Measurements from ENCODE around the gene CCDC93. TPM values are rescaled to one million over a fixed set of nuclear protein-coding genes. Genes with fewer than 3 reads are reported as not detected.

CCDC93 gene
- total RNA-seq, 3 donors from 2014 or later, result 25.6 to 33.1 (median 32.9) TPM

DNA sequence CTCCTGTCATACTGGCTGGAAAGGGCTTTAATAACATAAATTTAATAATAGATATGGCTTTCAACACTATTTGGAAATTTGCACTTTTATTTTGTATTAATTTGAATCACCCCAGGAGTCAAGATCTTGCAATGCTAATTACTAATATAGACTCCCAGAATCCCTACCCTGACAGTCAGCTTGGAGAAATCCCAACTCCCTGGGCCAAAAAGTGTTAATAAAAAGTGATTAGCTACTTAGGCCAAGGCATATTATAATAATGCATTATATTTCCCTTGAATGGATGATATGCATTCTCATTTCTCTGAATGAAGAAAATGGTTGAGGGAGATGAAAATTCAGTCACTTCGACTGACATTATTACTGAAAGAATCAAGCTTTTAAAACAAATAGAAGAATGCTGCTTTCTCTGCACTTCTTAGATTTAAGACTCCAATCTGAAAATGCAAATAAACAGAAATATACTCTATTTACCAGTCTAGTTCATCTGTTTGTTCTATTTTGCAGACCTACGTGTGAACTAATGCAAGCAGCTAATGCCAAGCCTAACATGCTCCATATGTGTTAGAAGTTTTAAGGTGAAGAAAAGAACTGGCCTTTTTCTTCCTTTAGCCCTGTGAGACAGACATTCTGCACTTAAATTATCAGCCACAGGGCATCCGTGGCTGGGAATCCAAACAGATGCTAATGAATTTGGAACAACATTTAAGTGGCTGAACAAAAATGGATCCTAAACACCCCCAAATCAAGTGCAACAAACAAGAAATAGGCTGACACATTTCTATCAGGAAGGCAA lies 40.5 kb upstream of the CCDC93 start:
- Histone ChIP-seq H3K36me3 (no peaks in the 10 kb centered on the region), H3K27me3 (peaks cover 0 to 9% of the 10 kb centered on the region in 2 donors), H3K27ac (no peak overlapping the region), H3K4me1 (no peaks in the 10 kb centered on the region), H3K4me3 (no peak overlapping the region), H3K9me3 (no peaks in the 10 kb centered on the region)
- no peak for DNase-seq (ENCODE audit: low spot score in 2 of 2)
- TF ChIP-seq POLR2A (IDR thresholded peaks at IDR 0.05) (no peak), POLR2AphosphoS5 (IDR thresholded peaks at IDR 0.05) (no peak)
- TF ChIP-seq, protein P1, sequence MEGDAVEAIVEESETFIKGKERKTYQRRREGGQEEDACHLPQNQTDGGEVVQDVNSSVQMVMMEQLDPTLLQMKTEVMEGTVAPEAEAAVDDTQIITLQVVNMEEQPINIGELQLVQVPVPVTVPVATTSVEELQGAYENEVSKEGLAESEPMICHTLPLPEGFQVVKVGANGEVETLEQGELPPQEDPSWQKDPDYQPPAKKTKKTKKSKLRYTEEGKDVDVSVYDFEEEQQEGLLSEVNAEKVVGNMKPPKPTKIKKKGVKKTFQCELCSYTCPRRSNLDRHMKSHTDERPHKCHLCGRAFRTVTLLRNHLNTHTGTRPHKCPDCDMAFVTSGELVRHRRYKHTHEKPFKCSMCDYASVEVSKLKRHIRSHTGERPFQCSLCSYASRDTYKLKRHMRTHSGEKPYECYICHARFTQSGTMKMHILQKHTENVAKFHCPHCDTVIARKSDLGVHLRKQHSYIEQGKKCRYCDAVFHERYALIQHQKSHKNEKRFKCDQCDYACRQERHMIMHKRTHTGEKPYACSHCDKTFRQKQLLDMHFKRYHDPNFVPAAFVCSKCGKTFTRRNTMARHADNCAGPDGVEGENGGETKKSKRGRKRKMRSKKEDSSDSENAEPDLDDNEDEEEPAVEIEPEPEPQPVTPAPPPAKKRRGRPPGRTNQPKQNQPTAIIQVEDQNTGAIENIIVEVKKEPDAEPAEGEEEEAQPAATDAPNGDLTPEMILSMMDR (IDR thresholded peaks at IDR 0.05), result no peak
- intact Hi-C loops (cut with DNase I; ENCODE audit: low total_unique reads), result no loop called here

DNA sequence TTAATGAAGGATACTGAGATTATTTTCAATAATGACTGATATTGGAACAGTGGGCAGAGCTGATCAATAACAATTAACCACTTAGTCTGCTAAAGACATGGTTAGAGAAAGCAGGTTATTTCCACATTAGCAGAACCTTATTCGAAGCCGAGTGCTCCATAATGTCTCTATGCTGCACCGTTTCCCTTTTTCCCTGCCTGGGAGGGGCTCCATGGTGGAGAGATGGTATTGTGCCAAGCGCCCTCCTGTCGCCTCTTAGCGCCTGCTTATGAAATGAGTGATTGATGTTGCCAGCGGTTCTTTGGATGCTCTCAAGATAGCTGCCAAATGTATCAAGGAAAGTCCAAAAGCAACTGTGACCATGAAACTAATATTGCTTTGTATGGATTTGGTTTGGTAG lies 39.8 kb upstream of the CCDC93 start:
- H3K4me3 ChIP-seq, result no peak overlapping the region
- H3K4me1 ChIP-seq, result no peaks in the 10 kb centered on the region
- no peak for TF ChIP-seq POLR2A (IDR thresholded peaks at IDR 0.05)
- intact Hi-C loops (cut with DNase I; ENCODE audit: low total_unique reads), result no loop called here
- no peaks in the 10 kb centered on the region for H3K9me3 ChIP-seq
- DNase-seq (ENCODE audit: low spot score in 2 of 2), result no peak
- no peak overlapping the region for H3K27ac ChIP-seq
- H3K27me3 ChIP-seq, result peaks cover 0 to 9% of the 10 kb centered on the region in 2 donors
- H3K36me3 ChIP-seq, result no peaks in the 10 kb centered on the region

DNA sequence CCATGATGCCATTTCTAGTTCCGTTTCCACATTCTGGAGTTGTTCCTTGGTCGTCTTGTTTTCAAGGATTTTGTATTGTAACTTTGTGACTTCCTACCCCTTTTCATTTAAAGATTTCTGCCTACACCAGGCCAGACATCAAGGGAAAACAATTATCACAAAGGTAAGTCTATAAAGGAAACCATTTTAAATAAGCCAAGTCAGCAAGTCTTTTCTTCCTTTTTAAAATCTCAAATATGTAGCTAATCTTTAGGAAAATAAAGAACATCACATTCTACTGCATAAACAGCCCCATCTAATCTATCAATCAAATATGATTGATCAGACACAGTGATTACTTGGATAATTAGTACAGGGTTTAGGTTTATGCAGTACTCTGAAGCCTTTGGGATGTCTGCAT lies 38.6 kb upstream of the CCDC93 start:
- DNase-seq (ENCODE audit: low spot score in 2 of 2), result no peak
- H3K36me3 ChIP-seq, result no peaks in the 10 kb centered on the region
- H3K4me1 ChIP-seq, result no peaks in the 10 kb centered on the region
- peaks cover 0 to 9% of the 10 kb centered on the region in 2 donors for H3K27me3 ChIP-seq
- intact Hi-C loops (cut with DNase I; ENCODE audit: low total_unique reads), result no loop called here
- no peak for TF ChIP-seq POLR2A (IDR thresholded peaks at IDR 0.05)
- TF ChIP-seq, protein P1 (IDR thresholded peaks at IDR 0.05), result no peak
- TF ChIP-seq POLR2AphosphoS5 (IDR thresholded peaks at IDR 0.05), result no peak
- H3K4me3 ChIP-seq, result no peak overlapping the region
- no peaks in the 10 kb centered on the region for H3K9me3 ChIP-seq
- no peak overlapping the region for H3K27ac ChIP-seq

DNA sequence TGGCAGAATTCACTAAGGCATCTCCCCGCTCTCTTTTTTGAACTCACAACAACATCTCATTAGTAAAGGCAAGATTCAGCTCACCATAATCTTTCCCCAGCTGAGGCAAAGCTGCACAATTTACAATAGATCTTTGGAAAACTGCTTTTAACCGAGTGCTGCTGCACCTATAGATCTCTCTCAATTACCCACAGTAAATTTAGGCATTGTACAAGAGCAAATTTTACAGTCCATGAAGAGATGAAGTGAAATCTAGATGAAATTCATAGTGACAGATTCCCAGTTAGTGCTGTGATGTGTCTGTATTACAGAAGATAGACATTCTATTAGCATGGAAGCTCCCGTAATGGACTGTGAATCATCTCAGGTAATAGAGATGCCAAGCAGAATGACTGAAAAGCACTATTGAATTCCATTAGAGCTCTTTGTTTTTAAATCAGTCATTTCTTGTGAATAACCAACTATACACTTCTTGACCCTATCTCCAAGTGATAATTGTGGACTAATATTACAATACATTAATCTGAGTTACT lies 38.0 kb upstream of the CCDC93 start:
- TF ChIP-seq, protein P1 (IDR thresholded peaks at IDR 0.05), result no peak
- no peak for TF ChIP-seq POLR2AphosphoS5 (IDR thresholded peaks at IDR 0.05)
- TF ChIP-seq POLR2A (IDR thresholded peaks at IDR 0.05), result no peak
- Histone ChIP-seq H3K36me3 (no peaks in the 10 kb centered on the region), H3K4me3 (no peak overlapping the region), H3K27me3 (peaks cover 0 to 9% of the 10 kb centered on the region in 2 donors), H3K9me3 (no peaks in the 10 kb centered on the region), H3K4me1 (no peaks in the 10 kb centered on the region), H3K27ac (no peak overlapping the region)
- intact Hi-C loops (cut with DNase I; ENCODE audit: low total_unique reads), result no loop called here
- DNase-seq (ENCODE audit: low spot score in 2 of 2), result no peak

DNA sequence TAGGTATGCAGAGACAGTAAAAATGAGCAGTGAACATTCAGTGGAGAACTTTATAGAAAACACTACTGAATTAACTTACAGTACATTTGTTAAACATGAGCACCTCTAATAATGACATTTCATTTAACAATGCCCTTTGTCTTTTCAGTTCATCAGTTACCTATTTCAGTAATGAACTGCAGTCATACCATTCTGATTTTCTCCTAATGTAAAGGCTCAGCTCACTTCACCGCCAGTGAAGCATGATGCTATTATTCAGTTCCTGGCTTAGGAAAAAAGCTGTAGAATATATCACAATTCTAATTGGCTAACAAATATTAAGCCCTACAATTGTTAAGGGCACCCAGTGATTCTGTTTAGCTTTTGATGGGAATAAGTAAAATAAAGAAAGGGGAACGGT lies 37.1 kb upstream of the CCDC93 start:
- no peak overlapping the region for H3K27ac ChIP-seq
- no peaks in the 10 kb centered on the region for H3K36me3 ChIP-seq
- DNase-seq (ENCODE audit: low spot score in 2 of 2), result no peak
- TF ChIP-seq, protein P1 (IDR thresholded peaks at IDR 0.05), result no peak
- no peak for TF ChIP-seq POLR2AphosphoS5 (IDR thresholded peaks at IDR 0.05)
- no peak for TF ChIP-seq POLR2A (IDR thresholded peaks at IDR 0.05)
- no peaks in the 10 kb centered on the region for H3K9me3 ChIP-seq
- H3K4me1 ChIP-seq, result no peaks in the 10 kb centered on the region
- H3K4me3 ChIP-seq, result no peak overlapping the region
- H3K27me3 ChIP-seq, result peaks cover 0 to 9% of the 10 kb centered on the region in 2 donors
- intact Hi-C loops (cut with DNase I; ENCODE audit: low total_unique reads), result no loop called here

Data from breast epithelium (tissue), 4 donors.